ENCODE data around the gene P4HB.

DNA sequence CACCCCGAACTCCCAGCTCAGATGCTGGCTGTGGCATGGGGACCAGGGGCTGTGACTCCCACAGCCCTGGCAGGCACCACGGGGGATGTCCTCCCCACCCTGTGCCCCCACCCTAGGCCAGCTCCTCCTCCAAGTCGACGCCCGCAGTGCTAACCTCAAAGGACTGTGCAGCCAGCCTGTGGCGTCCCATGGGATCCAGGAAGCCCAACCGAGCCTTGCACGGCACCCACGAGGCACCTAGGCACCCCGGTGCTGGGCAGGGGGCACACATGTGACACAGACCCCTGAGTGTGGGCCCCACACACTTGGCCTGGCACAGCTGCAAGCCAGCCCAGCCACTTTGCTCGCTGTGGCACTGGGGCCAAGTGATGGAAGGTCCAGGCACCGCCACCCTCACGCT is 52.5 kb downstream of the P4HB start:
- TF ChIP-seq, protein P1, sequence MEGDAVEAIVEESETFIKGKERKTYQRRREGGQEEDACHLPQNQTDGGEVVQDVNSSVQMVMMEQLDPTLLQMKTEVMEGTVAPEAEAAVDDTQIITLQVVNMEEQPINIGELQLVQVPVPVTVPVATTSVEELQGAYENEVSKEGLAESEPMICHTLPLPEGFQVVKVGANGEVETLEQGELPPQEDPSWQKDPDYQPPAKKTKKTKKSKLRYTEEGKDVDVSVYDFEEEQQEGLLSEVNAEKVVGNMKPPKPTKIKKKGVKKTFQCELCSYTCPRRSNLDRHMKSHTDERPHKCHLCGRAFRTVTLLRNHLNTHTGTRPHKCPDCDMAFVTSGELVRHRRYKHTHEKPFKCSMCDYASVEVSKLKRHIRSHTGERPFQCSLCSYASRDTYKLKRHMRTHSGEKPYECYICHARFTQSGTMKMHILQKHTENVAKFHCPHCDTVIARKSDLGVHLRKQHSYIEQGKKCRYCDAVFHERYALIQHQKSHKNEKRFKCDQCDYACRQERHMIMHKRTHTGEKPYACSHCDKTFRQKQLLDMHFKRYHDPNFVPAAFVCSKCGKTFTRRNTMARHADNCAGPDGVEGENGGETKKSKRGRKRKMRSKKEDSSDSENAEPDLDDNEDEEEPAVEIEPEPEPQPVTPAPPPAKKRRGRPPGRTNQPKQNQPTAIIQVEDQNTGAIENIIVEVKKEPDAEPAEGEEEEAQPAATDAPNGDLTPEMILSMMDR (IDR thresholded peaks at IDR 0.05) = no peak
- TF ChIP-seq POLR2A (IDR thresholded peaks at IDR 0.05) = no peak

Data from lower leg skin (tissue), 3 donors.